Activated CD4-positive, alpha-beta memory T cell treated with anti-CD3 and anti-CD28 coated beads for 36 hours (primary cell): Measurements from ENCODE around the gene DFFB. TPM values are rescaled to one million over a fixed set of nuclear protein-coding genes. Genes with fewer than 3 reads are reported as not detected.

Experiments used
- CTCF ChIA-PET: fragments of 350-600 bp; sonication (Branson Sonifier 250); formaldehyde crosslinking; loops from one replicate; lab custom pipeline; 2021; ENCODE audit warnings: antibody characterized with exemption, inconsistent platforms; lab: Charles Lee
- POLR2A ChIA-PET: fragments of 350-600 bp; sonication (Branson Sonifier 250); formaldehyde crosslinking; loops from one replicate; lab custom pipeline; 2021; ENCODE audit warnings: antibody characterized with exemption; lab: Charles Lee
- DNase-seq: peaks from one replicate; pipeline ENCODE4 v3.0.0-alpha.2; 2020
- H3K27ac Mint-ChIP-seq: one replicate; pipeline ENCODE4 v1.8.0; 2021; ENCODE audit warnings: mixed read lengths
- H3K27me3 Mint-ChIP-seq: one replicate; pipeline ENCODE4 v1.8.0; 2021; ENCODE audit warnings: mixed read lengths
- H3K36me3 Mint-ChIP-seq: one replicate; pipeline ENCODE4 v1.8.0; 2021; ENCODE audit warnings: mixed read lengths
- H3K4me1 Mint-ChIP-seq: one replicate; pipeline ENCODE4 v1.8.0; 2021; ENCODE audit warnings: low read depth, mixed read lengths
- H3K4me3 Mint-ChIP-seq: one replicate; pipeline ENCODE4 v1.8.0; 2021; ENCODE audit warnings: mild to moderate bottlenecking, mixed read lengths
- H3K9me3 Mint-ChIP-seq: one replicate; pipeline ENCODE4 v1.8.0; 2021; ENCODE audit warnings: mixed read lengths
- intact Hi-C: fragments of 100-400 bp; cut with micrococcal nuclease; formaldehyde crosslinking; loops from one replicate; pipeline ENCODE4 v1.15.1; 2023
- total RNA-seq, 2 experiments: library from RNA; stranded (reverse); gene quantifications; one replicate each; pipeline ENCODE4 v1.2.3, GENCODE V29; 2021

Gene DFFB
- total RNA-seq, 2 experiments from 2014 or later, result 7.5 to 8.3 TPM

- DNase-seq, result no peak
- H3K4me3 Mint-ChIP-seq, result no peak overlapping the region
- ChIA-PET POLR2A (no interaction called here), CTCF (no interaction called here)
- no peaks in the 10 kb centered on the region for H3K27me3 Mint-ChIP-seq
- H3K4me1 Mint-ChIP-seq, result no peaks in the 10 kb centered on the region
- peaks cover 15% of the 10 kb centered on the region for H3K9me3 Mint-ChIP-seq
- intact Hi-C loops, result no loop called here
- H3K36me3 Mint-ChIP-seq, result peaks cover 53% of the 10 kb centered on the region
- H3K27ac Mint-ChIP-seq, result no peak overlapping the region
Observed at GRCh38 chr1:3837200-3837599, 20.1 kb upstream of the DFFB start.

GRCh38 chr1:3837685-3838084 is 19.6 kb upstream of the DFFB start:
- no peaks in the 10 kb centered on the region for H3K27me3 Mint-ChIP-seq
- H3K4me3 Mint-ChIP-seq, result no peak overlapping the region
- no peaks in the 10 kb centered on the region for H3K4me1 Mint-ChIP-seq
- H3K36me3 Mint-ChIP-seq, result peaks cover 52% of the 10 kb centered on the region
- POLR2A ChIA-PET, result no interaction called here
- peaks cover 15% of the 10 kb centered on the region for H3K9me3 Mint-ChIP-seq
- intact Hi-C loops, result no loop called here
- H3K27ac Mint-ChIP-seq, result no peak overlapping the region
- CTCF ChIA-PET, result no interaction called here
- DNase-seq, result no peak

GRCh38 chr1:3838788-3839187 is 18.5 kb upstream of the DFFB start:
- H3K36me3 Mint-ChIP-seq, result peaks cover 54% of the 10 kb centered on the region
- intact Hi-C loops, result no loop called here
- ChIA-PET CTCF (no interaction called here), POLR2A (no interaction called here)
- H3K27me3 Mint-ChIP-seq, result no peaks in the 10 kb centered on the region
- H3K27ac Mint-ChIP-seq, result no peak overlapping the region
- no peak for DNase-seq
- H3K4me3 Mint-ChIP-seq, result no peak overlapping the region
- peaks cover 15% of the 10 kb centered on the region for H3K9me3 Mint-ChIP-seq
- no peaks in the 10 kb centered on the region for H3K4me1 Mint-ChIP-seq

GRCh38 chr1:3841491-3841890 is 15.8 kb upstream of the DFFB start:
- H3K27ac Mint-ChIP-seq, result no peak overlapping the region
- H3K27me3 Mint-ChIP-seq, result no peaks in the 10 kb centered on the region
- H3K9me3 Mint-ChIP-seq, result peaks cover 15% of the 10 kb centered on the region
- no peak overlapping the region for H3K4me3 Mint-ChIP-seq
- H3K36me3 Mint-ChIP-seq, result peaks cover 54% of the 10 kb centered on the region
- DNase-seq, result no peak
- CTCF ChIA-PET, result no interaction called here
- intact Hi-C loops, result no loop called here
- POLR2A ChIA-PET, result no interaction called here
- H3K4me1 Mint-ChIP-seq, result no peaks in the 10 kb centered on the region

- CTCF ChIA-PET, result no interaction called here
- POLR2A ChIA-PET, result no interaction called here
Observed at GRCh38 chr1:3842912-3843311, 14.4 kb upstream of the DFFB start.

GRCh38 chr1:3846541-3846940 is 10.7 kb upstream of the DFFB start:
- H3K36me3 Mint-ChIP-seq, result peaks cover 26% of the 10 kb centered on the region
- no peak overlapping the region for H3K27ac Mint-ChIP-seq
- H3K27me3 Mint-ChIP-seq, result no peaks in the 10 kb centered on the region
- ChIA-PET CTCF (interaction anchor here (0.7 kb wide), 1 partner anchor 145 kb away, joined by 4 read pairs; no protein-coding TSS in a partner anchor), POLR2A (no interaction called here)
- H3K4me3 Mint-ChIP-seq, result no peak overlapping the region
- no peaks in the 10 kb centered on the region for H3K9me3 Mint-ChIP-seq
- intact Hi-C loops, result no loop called here
- DNase-seq, result no peak
- H3K4me1 Mint-ChIP-seq, result no peaks in the 10 kb centered on the region

More at GRCh38 chr1:3842912-3843311, 14.4 kb upstream of the DFFB start:
- Mint-ChIP-seq H3K36me3 (peaks cover 49% of the 10 kb centered on the region), H3K9me3 (peaks cover 5% of the 10 kb centered on the region), H3K27ac (no peak overlapping the region), H3K4me1 (no peaks in the 10 kb centered on the region), H3K27me3 (no peaks in the 10 kb centered on the region), H3K4me3 (no peak overlapping the region)
- intact Hi-C loops, result no loop called here
- DNase-seq, result no peak

GRCh38 chr1:3847081-3847480 is 10.2 kb upstream of the DFFB start:
- Mint-ChIP-seq H3K36me3 (peaks cover 26% of the 10 kb centered on the region), H3K9me3 (no peaks in the 10 kb centered on the region), H3K27me3 (no peaks in the 10 kb centered on the region), H3K4me1 (no peaks in the 10 kb centered on the region), H3K27ac (no peak overlapping the region), H3K4me3 (no peak overlapping the region)
- intact Hi-C loops, result no loop called here
- DNase-seq, result no peak
- CTCF ChIA-PET, result no interaction called here
- POLR2A ChIA-PET, result no interaction called here

GRCh38 chr1:3850857-3851256 is 6.4 kb upstream of the DFFB start:
- no peaks in the 10 kb centered on the region for H3K27me3 Mint-ChIP-seq
- ChIA-PET CTCF (no interaction called here), POLR2A (no interaction called here)
- peaks cover 14% of the 10 kb centered on the region for H3K4me1 Mint-ChIP-seq
- H3K9me3 Mint-ChIP-seq, result no peaks in the 10 kb centered on the region
- H3K36me3 Mint-ChIP-seq, result peaks cover 14% of the 10 kb centered on the region
- no peak for DNase-seq
- H3K27ac Mint-ChIP-seq, result no peak overlapping the region
- intact Hi-C loops, result no loop called here
- H3K4me3 Mint-ChIP-seq, result no peak overlapping the region

GRCh38 chr1:3851292-3851691 is 6.0 kb upstream of the DFFB start:
- Mint-ChIP-seq H3K4me3 (no peak overlapping the region), H3K4me1 (peaks cover 16% of the 10 kb centered on the region), H3K27ac (no peak overlapping the region), H3K36me3 (peaks cover 14% of the 10 kb centered on the region), H3K9me3 (no peaks in the 10 kb centered on the region), H3K27me3 (no peaks in the 10 kb centered on the region)
- no peak for DNase-seq
- POLR2A ChIA-PET, result no interaction called here
- CTCF ChIA-PET, result no interaction called here
- intact Hi-C loops, result no loop called here

GRCh38 chr1:3852091-3852490 is 5.2 kb upstream of the DFFB start:
- Mint-ChIP-seq H3K9me3 (no peaks in the 10 kb centered on the region), H3K36me3 (peaks cover 9% of the 10 kb centered on the region), H3K4me3 (no peak overlapping the region), H3K27me3 (no peaks in the 10 kb centered on the region), H3K27ac (no peak overlapping the region), H3K4me1 (peaks cover 16% of the 10 kb centered on the region)
- CTCF ChIA-PET, result no interaction called here
- POLR2A ChIA-PET, result no interaction called here
- no peak for DNase-seq
- intact Hi-C loops, result no loop called here

- no peak for DNase-seq
- ChIA-PET CTCF (no interaction called here), POLR2A (no interaction called here)
- H3K4me3 Mint-ChIP-seq, result no peak overlapping the region
- H3K4me1 Mint-ChIP-seq, result peaks cover 16% of the 10 kb centered on the region
- no peaks in the 10 kb centered on the region for H3K27me3 Mint-ChIP-seq
- H3K9me3 Mint-ChIP-seq, result no peaks in the 10 kb centered on the region
- H3K27ac Mint-ChIP-seq, result no peak overlapping the region
- intact Hi-C loops, result no loop called here
- H3K36me3 Mint-ChIP-seq, result peaks cover 6% of the 10 kb centered on the region
Observed at GRCh38 chr1:3852711-3853485, 4.4 kb upstream of the DFFB start.

GRCh38 chr1:3857791-3858129 is 484 bp downstream of the DFFB start:
- intact Hi-C loops, result loop anchor here (1.0 to 2.0 kb wide), 2 partner anchors 43 to 61 kb away; partner anchors contain the start of genes C1orf174 and LRRC47
- POLR2A ChIA-PET, result no interaction called here
- Mint-ChIP-seq H3K9me3 (no peaks in the 10 kb centered on the region), H3K27me3 (no peaks in the 10 kb centered on the region), H3K27ac (no peak overlapping the region), H3K4me1 (peaks cover 27% of the 10 kb centered on the region), H3K4me3 (peak overlapping the region; percentile 89), H3K36me3 (peaks cover 3% of the 10 kb centered on the region)
- CTCF ChIA-PET, result interaction anchor here (0.8 to 3.0 kb wide), 7 partner anchors 27 to 64 kb away, joined by 3 to 11 read pairs (median 4); partner anchors contain the start of genes C1orf174 and LRRC47
- DNase-seq, result no peak
